RKO (cell line): ENCODE measurements around the gene ARHGAP29.
"Not testable (repeated sequence)": the region's sequence is repeated elsewhere in the genome, so short reads cannot be mapped to it uniquely, and the experiment has no call there.

ENCODE experiments used
- DNase-seq: peaks from one replicate; pipeline ENCODE4 v3.0.0-alpha.2; 2016; ENCODE audit warnings: low spot score

ARHGAP29 gene

GRCh38 chr1:94178901-94179300, 58.5 kb downstream of the ARHGAP29 start:
- DNase-seq: no peak

GRCh38 chr1:94169126-94169525, 68.3 kb downstream of the ARHGAP29 start:
- DNase-seq: no peak

- no peak for DNase-seq
Observed at GRCh38 chr1:94165843-94166242, 71.5 kb downstream of the ARHGAP29 start.

GRCh38 chr1:94164885-94165284, 72.5 kb downstream of the ARHGAP29 start:
- DNase-seq: not testable (repeated sequence)

GRCh38 chr1:94164121-94164520, 73.3 kb downstream of the ARHGAP29 start:
- not testable (repeated sequence) for DNase-seq

GRCh38 chr1:94163249-94163648, 74.1 kb downstream of the ARHGAP29 start:
- DNase-seq: not testable (repeated sequence)

- DNase-seq: peak; percentile 19
Observed at GRCh38 chr1:94160811-94161210, 76.6 kb downstream of the ARHGAP29 start.

- no peak for DNase-seq
Observed at GRCh38 chr1:94156096-94156625, 81.2 kb downstream of the ARHGAP29 start.

GRCh38 chr1:94154989-94155388, 82.4 kb downstream of the ARHGAP29 start:
- no peak for DNase-seq

- DNase-seq: no peak
Observed at GRCh38 chr1:94153133-94153532, 84.3 kb downstream of the ARHGAP29 start.

GRCh38 chr1:94149166-94149565, 88.2 kb downstream of the ARHGAP29 start:
- DNase-seq: not testable (repeated sequence)

- no peak for DNase-seq
Observed at GRCh38 chr1:94146273-94146672, 91.1 kb downstream of the ARHGAP29 start.

GRCh38 chr1:94144836-94145235, 92.5 kb downstream of the ARHGAP29 start:
- DNase-seq: no peak

- DNase-seq: no peak
Observed at GRCh38 chr1:94143809-94144176, 93.6 kb downstream of the ARHGAP29 start.

- no peak for DNase-seq
Observed at GRCh38 chr1:94143173-94143808, 94.1 kb downstream of the ARHGAP29 start.

- no peak for DNase-seq
Observed at GRCh38 chr1:94142583-94142982, 94.8 kb downstream of the ARHGAP29 start.

- DNase-seq: no peak
Observed at GRCh38 chr1:94142022-94142421, 95.4 kb downstream of the ARHGAP29 start.

- DNase-seq: no peak
Observed at GRCh38 chr1:94132111-94132510, 105.3 kb downstream of the ARHGAP29 start.

GRCh38 chr1:94130851-94131595, 106.4 kb downstream of the ARHGAP29 start:
- DNase-seq: peak; percentile 18

- DNase-seq: no peak
Observed at GRCh38 chr1:94126651-94127050, 110.7 kb downstream of the ARHGAP29 start.

- DNase-seq: no peak
Observed at GRCh38 chr1:94125551-94126514, 111.6 kb downstream of the ARHGAP29 start.

- DNase-seq: no peak
Observed at GRCh38 chr1:94124538-94124937, 112.8 kb downstream of the ARHGAP29 start.
